IMR-90 (cell line): ENCODE measurements around the gene MTA3. TPM values are rescaled to one million over a fixed set of nuclear protein-coding genes. Genes with fewer than 3 reads are reported as not detected.

Source experiments
- ATAC-seq: fragments of 200-7000 bp; cut with Tn5 transposase; 2 replicates; pipeline ENCODE4 v1.9.1; 2020; ENCODE audit warnings: low read depth, mild to moderate bottlenecking, moderate library complexity
- BruUV-seq: library from RNA; stranded (reverse); fragments of 400-500 nt; replicated peaks from 2 replicates; lab custom pipeline; 2021; lab: Mats Ljungman, UMichigan
- CTCF ChIA-PET: fragments of 300-600 bp; formaldehyde crosslinking; extraction: SDS; loops from one replicate; lab custom pipeline; 2021; ENCODE audit warnings: antibody characterized with exemption; lab: Yijun Ruan, JAX
- POLR2A ChIA-PET: fragments of 300-600 bp; sonication (Branson Sonifier 250); formaldehyde crosslinking; loops from one replicate; lab custom pipeline; 2022; ENCODE audit warnings: antibody characterized with exemption; ENCODE audit not compliant: unreplicated experiment; lab: Charles Lee
- DNase-seq: peaks from one replicate; pipeline ENCODE4 v3.0.0; 2013
- H2AFZ ChIP-seq: replicated peaks from 2 replicates; pipeline ENCODE3; 2013; ENCODE audit warnings: low read length, mild to moderate bottlenecking; ENCODE audit not compliant: poor library complexity
- H2AK5ac ChIP-seq: 2 replicates; pipeline ENCODE4 v1.6.1; 2013; ENCODE audit warnings: low read depth, low read length, inconsistent platforms
- H2AK9ac ChIP-seq: replicated peaks from 2 replicates; pipeline ENCODE3; 2013; ENCODE audit warnings: mild to moderate bottlenecking, low read depth, low read length, moderate library complexity; ENCODE audit not compliant: poor library complexity
- H2BK120ac ChIP-seq: 2 replicates; pipeline ENCODE4 v1.6.1; 2013; ENCODE audit warnings: low read depth, low read length, inconsistent platforms
- H2BK15ac ChIP-seq: 3 replicates; pipeline ENCODE4 v1.6.1; 2013; ENCODE audit warnings: low read depth, low read length, inconsistent platforms
- H2BK20ac ChIP-seq: 2 replicates; pipeline ENCODE4 v1.6.1; 2013; ENCODE audit warnings: low read depth, mild to moderate bottlenecking, inconsistent platforms, low read length, moderate library complexity
- H2BK5ac ChIP-seq: 2 replicates; pipeline ENCODE4 v1.6.1; 2013; ENCODE audit warnings: mild to moderate bottlenecking, low read depth, low read length, inconsistent platforms; ENCODE audit not compliant: poor library complexity, severe bottlenecking
- H3K14ac ChIP-seq: replicated peaks from 2 replicates; pipeline ENCODE4 v1.6.1; 2013; ENCODE audit warnings: low read depth, low read length, inconsistent platforms
- H3K18ac ChIP-seq: 2 replicates; pipeline ENCODE4 v1.6.1; 2013; ENCODE audit warnings: low read depth, low read length, control low read depth
- H3K23ac ChIP-seq: 2 replicates; pipeline ENCODE4 v1.6.1; 2013; ENCODE audit warnings: low read depth, low read length, inconsistent platforms
- H3K27ac ChIP-seq: 2 replicates; pipeline ENCODE4 v1.5.1; 2013; ENCODE audit warnings: mild to moderate bottlenecking, control low read depth, low read length; ENCODE audit not compliant: insufficient read depth
- H3K27me3 ChIP-seq: 2 replicates; pipeline ENCODE4 v1.6.1; 2013; ENCODE audit warnings: low read length; ENCODE audit not compliant: control insufficient read depth, insufficient read depth
- H3K36me3 ChIP-seq: 2 replicates; pipeline ENCODE4 v1.6.1; 2013; ENCODE audit warnings: low read length, mixed read lengths; ENCODE audit not compliant: control insufficient read depth, insufficient read depth
- H3K4ac ChIP-seq: 2 replicates; pipeline ENCODE4 v1.6.1; 2013; ENCODE audit warnings: low read depth, low read length, inconsistent platforms
- H3K4me1 ChIP-seq: 2 replicates; pipeline ENCODE4 v1.6.1; 2013; ENCODE audit warnings: low read length, mixed read lengths; ENCODE audit not compliant: control insufficient read depth, insufficient read depth
- H3K4me2 ChIP-seq: 2 replicates; pipeline ENCODE4 v1.6.1; 2013; ENCODE audit warnings: low read depth, mild to moderate bottlenecking, control low read depth, low read length, moderate library complexity
- H3K4me3 ChIP-seq: 2 replicates; pipeline ENCODE4 v1.5.1; 2013; ENCODE audit warnings: low read depth, mild to moderate bottlenecking, control low read depth, low read length, moderate library complexity; ENCODE audit not compliant: insufficient read depth
- H3K56ac ChIP-seq: 2 replicates; pipeline ENCODE4 v1.6.1; 2013; ENCODE audit warnings: low read length, inconsistent platforms; ENCODE audit not compliant: insufficient read depth; ENCODE audit errors: extremely low read depth
- H3K79me1 ChIP-seq, 2 experiments: 2 replicates each; pipeline ENCODE4 v1.6.1; 2013; ENCODE audit warnings: low read length in 2 of 2, inconsistent platforms in 1 of 2, low read depth in 1 of 2
- H3K9ac ChIP-seq: 2 replicates; pipeline ENCODE4 v1.6.1; 2013; ENCODE audit warnings: low read depth, low read length, control low read depth
- H3K9me1 ChIP-seq: 2 replicates; pipeline ENCODE4 v1.6.1; 2013; ENCODE audit warnings: low read length, inconsistent platforms; ENCODE audit not compliant: insufficient read depth
- H3K9me3 ChIP-seq: 2 replicates; pipeline ENCODE4 v1.6.1; 2013; ENCODE audit warnings: low read length; ENCODE audit not compliant: control insufficient read depth, insufficient read depth
- H4K20me1 ChIP-seq: 2 replicates; pipeline ENCODE4 v1.6.1; 2013; ENCODE audit warnings: low read length, inconsistent platforms; ENCODE audit not compliant: insufficient read depth
- H4K5ac ChIP-seq: 2 replicates; pipeline ENCODE4 v1.6.1; 2013; ENCODE audit warnings: mild to moderate bottlenecking, low read depth, low read length, control low read depth
- H4K8ac ChIP-seq, 2 experiments: 2 replicates each; pipeline ENCODE4 v1.6.1; 2013; ENCODE audit warnings: low read depth in 2 of 2, low read length in 2 of 2, control low read depth in 1 of 2, inconsistent platforms in 1 of 2
- H4K91ac ChIP-seq: 2 replicates; pipeline ENCODE4 v1.6.1; 2013; ENCODE audit warnings: low read depth, low read length, inconsistent platforms; ENCODE audit not compliant: insufficient read depth
- BHLHE40 ChIP-seq: fragments of 150-350 bp; IDR thresholded peaks from 2 replicates; pipeline ENCODE4 v1.6.1; 2016; ENCODE audit warnings: mild to moderate bottlenecking, low read depth, low read length
- CHD1 ChIP-seq: IDR thresholded peaks from 2 replicates; pipeline ENCODE4 v1.6.1; 2012; ENCODE audit warnings: low read depth, low read length, improper control_type of control experiment
- CTCF ChIP-seq: conservative IDR thresholded peaks from 2 replicates; pipeline ENCODE4 v1.5.1; 2012; ENCODE audit warnings: mild to moderate bottlenecking, low read depth, low read length, improper control_type of control experiment
- ELK1 ChIP-seq: fragments of 150-350 bp; IDR thresholded peaks from 2 replicates; pipeline ENCODE4 v1.6.1; 2016; ENCODE audit warnings: low read depth, mild to moderate bottlenecking, low read length, moderate library complexity, borderline replicate concordance
- MAFK ChIP-seq: IDR thresholded peaks from 2 replicates; pipeline ENCODE4 v1.6.1; 2012; ENCODE audit warnings: low read depth, low read length, improper control_type of control experiment
- MAZ ChIP-seq: IDR thresholded peaks from 2 replicates; pipeline ENCODE4 v1.6.1; 2012; ENCODE audit warnings: low read depth, mild to moderate bottlenecking, low read length, improper control_type of control experiment, moderate library complexity, borderline replicate concordance
- NFE2L2 ChIP-seq: fragments of 150-350 bp; IDR thresholded peaks from 2 replicates; pipeline ENCODE4 v1.6.1; 2016; ENCODE audit warnings: low read depth, mild to moderate bottlenecking, low read length
- POLR2A ChIP-seq: IDR thresholded peaks from 2 replicates; pipeline ENCODE4 v1.6.1; 2012; ENCODE audit warnings: mild to moderate bottlenecking, low read depth, low read length
- RCOR1 ChIP-seq: IDR thresholded peaks from 2 replicates; pipeline ENCODE4 v1.6.1; 2012; ENCODE audit warnings: mild to moderate bottlenecking, low read length, improper control_type of control experiment; ENCODE audit not compliant: insufficient replicate concordance
- SMC3 ChIP-seq: fragments of 150-350 bp; IDR thresholded peaks from 2 replicates; pipeline ENCODE4 v1.6.1; 2016; ENCODE audit warnings: low read depth, mild to moderate bottlenecking, antibody characterized with exemption, low read length, moderate library complexity
- WGBS, 2 experiments: methylation state at CpG; one replicate each; pipeline versions ENCODE4 v1.1.5 to v1.1.7; 2013; ENCODE audit warnings: missing lambda C conversion rate in 2 of 2; ENCODE audit not compliant: insufficient read length in 1 of 2; ENCODE audit errors: extremely low coverage in 2 of 2; 5-methylcytosine and 5-hydroxymethylcytosine counted together
- dilution Hi-C: fragments of 300-500 bp; cut with HindIII; formaldehyde crosslinking; loops from one replicate; pipeline ENCODE4 v1.14.3; 2018; ENCODE audit warnings: low sequenced_read_pairs; ENCODE audit not compliant: unreplicated experiment
- in situ Hi-C: fragments of 300-500 bp; cut with MboI; formaldehyde crosslinking; loops from 3 replicates; pipeline ENCODE4 v1.14.3; 2019; ENCODE audit warnings: low sequenced_read_pairs, inconsistent platforms, mixed read lengths
- intact Hi-C: fragments of 100-400 bp; cut with micrococcal nuclease; formaldehyde crosslinking; loops from 2 replicates; pipeline ENCODE4 v1.10.0; 2022
- polyA plus RNA-seq, 3 experiments: library from polyadenylated mRNA; depleted of rRNA; stranded (reverse); fragments of >200 nt; gene quantifications; 2 replicates each; pipeline ENCODE4 v1.2.3, GENCODE V29; 2012; ENCODE audit warnings: low replicate concordance in 1 of 3
- total RNA-seq: library from RNA; depleted of rRNA; stranded (reverse); fragments of >200 nt; gene quantifications from 2 replicates; pipeline ENCODE4 v1.2.3, GENCODE V29; 2012

The MTA3 gene
- total and polyA plus RNA-seq, 2 of the 4 experiments (the other 2 are of a cell fraction), result 31.9 to 34.3 TPM

- Histone ChIP-seq H2AK5ac (no peak overlapping the region), H3K23ac (no peak overlapping the region), H3K79me1 (no peaks in the 10 kb centered on the region), H2BK20ac (no peak overlapping the region), H2BK15ac (no peak overlapping the region), H3K56ac (no peak overlapping the region), H4K8ac (no peak overlapping the region), H3K4me1 (no peaks in the 10 kb centered on the region; the same call in 1 of the 2 replicates), H3K4me3 (no peak overlapping the region), H3K27me3 (peaks cover 7% of the 10 kb centered on the region), H3K4ac (no peak overlapping the region), H3K14ac (no peak overlapping the region), H4K20me1 (no peaks in the 10 kb centered on the region), H3K9me1 (no peaks in the 10 kb centered on the region), H2BK5ac (no peak overlapping the region), H4K5ac (no peak overlapping the region), H2BK120ac (no peak overlapping the region), H3K9me3 (no peaks in the 10 kb centered on the region), H2AFZ (no peak overlapping the region), H4K91ac (no peak overlapping the region), H2AK9ac (no peak overlapping the region), H3K18ac (no peak overlapping the region), H3K9ac (no peak overlapping the region), H3K27ac (no peak overlapping the region), H3K36me3 (no peaks in the 10 kb centered on the region), H3K4me2 (no peak overlapping the region)
- no TSS peak for BruUV-seq
- POLR2A ChIA-PET, result interaction anchor here (0.6 kb wide), 1 partner anchor 12 kb away, joined by 3 read pairs; no protein-coding TSS in a partner anchor
- TF ChIP-seq BHLHE40, result no peak
- no peak for TF ChIP-seq MAFK
- no peak for TF ChIP-seq RCOR1
- TF ChIP-seq MAZ, result no peak
- TF ChIP-seq CTCF, result no peak
- TF ChIP-seq ELK1, result no peak
- no peak for TF ChIP-seq POLR2A
- TF ChIP-seq CHD1, result no peak
- no peak for TF ChIP-seq SMC3
- no peak for TF ChIP-seq NFE2L2
- DNase-seq, result no peak
- no peak for ATAC-seq
- WGBS, 2 experiments, result no CpG with 5 or more reads among the region's 5 CpGs
- intact Hi-C loops, result no loop called here
- dilution Hi-C loops, result no loop called here
- in situ Hi-C loops, result no loop called here
- CTCF ChIA-PET, result no interaction called here
Observed at GRCh38 chr2:42557306-42557705, 11.1 kb upstream of the MTA3 start.
